Heart left ventricle (tissue), 13 donors: ENCODE measurements around the gene SLC15A3.

Experiments used
- POLR2A ChIP-seq, 2 donors: fragments of 450-650 bp; IDR thresholded peaks; one replicate each; pipeline ENCODE4 v1.6.1; 2017; ENCODE audit warnings: antibody characterized with exemption in 2 of 2, mild to moderate bottlenecking in 2 of 2, moderate library complexity in 2 of 2
- TF ChIP-seq, protein P1 (sequence below), 12 donors: fragments of 200-600 bp; sonication (generic) in 4 of 12; IDR thresholded peaks; one replicate each; pipeline versions ENCODE4 v1.5.0 to v1.8.0; 2018 to 2022; ENCODE audit warnings: antibody characterized with exemption in 12 of 12, mild to moderate bottlenecking in 5 of 12
- donor health status: ischemic (EF 13 %, LVEDD 7.1; RV severe dilation, severe dysfunction).
- donor health status: DM: no; HTN: yes; CAD: no.
- donor health status: DM: no; HTN: no; CAD: no.
- donor health status: ischemic (EF 25% LVEDD 6.9; RV normal size, moderate dysfunction).
- donor health status: ischemic (EF 25% LVEDD 5.7; RV mildly dilated, moderate dysfunction).
- donor health status: ischemic (EF 35%, LVEDD 5.7; RV mildly dilated, moderate dysfunction).
- donor health status: nonischemic (EF 11% LVEDD 7.7; RV severe dilation, severe dysfunction).
- donor health status: DM: yes; HTN: yes; CAD: no.
- donor health status: PGD.
- donor health status: ischemic (EF 29% LVEDD 5.4; RV normal size, mild dysfunction).
- donor health status: nonischemic (EF 23%, LVEDD 6.1; RV moderate dilation, normal function).

GRCh38 chr11:60932605-60933356 is 19.2 kb downstream of the SLC15A3 start:
- TF ChIP-seq, protein P1, sequence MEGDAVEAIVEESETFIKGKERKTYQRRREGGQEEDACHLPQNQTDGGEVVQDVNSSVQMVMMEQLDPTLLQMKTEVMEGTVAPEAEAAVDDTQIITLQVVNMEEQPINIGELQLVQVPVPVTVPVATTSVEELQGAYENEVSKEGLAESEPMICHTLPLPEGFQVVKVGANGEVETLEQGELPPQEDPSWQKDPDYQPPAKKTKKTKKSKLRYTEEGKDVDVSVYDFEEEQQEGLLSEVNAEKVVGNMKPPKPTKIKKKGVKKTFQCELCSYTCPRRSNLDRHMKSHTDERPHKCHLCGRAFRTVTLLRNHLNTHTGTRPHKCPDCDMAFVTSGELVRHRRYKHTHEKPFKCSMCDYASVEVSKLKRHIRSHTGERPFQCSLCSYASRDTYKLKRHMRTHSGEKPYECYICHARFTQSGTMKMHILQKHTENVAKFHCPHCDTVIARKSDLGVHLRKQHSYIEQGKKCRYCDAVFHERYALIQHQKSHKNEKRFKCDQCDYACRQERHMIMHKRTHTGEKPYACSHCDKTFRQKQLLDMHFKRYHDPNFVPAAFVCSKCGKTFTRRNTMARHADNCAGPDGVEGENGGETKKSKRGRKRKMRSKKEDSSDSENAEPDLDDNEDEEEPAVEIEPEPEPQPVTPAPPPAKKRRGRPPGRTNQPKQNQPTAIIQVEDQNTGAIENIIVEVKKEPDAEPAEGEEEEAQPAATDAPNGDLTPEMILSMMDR (IDR thresholded peaks at IDR 0.05), result no peak
- no peak for TF ChIP-seq POLR2A (IDR thresholded peaks at IDR 0.05)
